ENCODE results near the gene CDK5RAP1.
"Not testable (repeated sequence)": the region's sequence is repeated elsewhere in the genome, so short reads cannot be mapped to it uniquely, and the experiment has no call there.

Gene CDK5RAP1

GRCh38 chr20:33401184-33401920, at the start of gene CDK5RAP1:
Gene CDK5RAP1, minus strand, starts transcription at chr20:33401519. Its CDS starts 4,455 bp downstream, at chr20:33397064.
- DNase-seq (ENCODE audit: low spot score) = peak; percentile 86

GRCh38 chr20:33450867-33451266, 49.5 kb upstream of the CDK5RAP1 start:
- DNase-seq (ENCODE audit: low spot score) = no peak

GRCh38 chr20:33445881-33446625, 44.7 kb upstream of the CDK5RAP1 start:
- DNase-seq (ENCODE audit: low spot score) = no peak

GRCh38 chr20:33444797-33445560, 43.7 kb upstream of the CDK5RAP1 start:
- no peak for DNase-seq (ENCODE audit: low spot score)

- DNase-seq (ENCODE audit: low spot score) = peak; percentile 90
These were observed 42.4 kb upstream of the CDK5RAP1 start, which contains the start of gene SNTA1 for GRCh38 chr20:33443512-33444239. Gene SNTA1, minus strand, starts transcription at chr20:33443763. Its CDS starts 143 bp downstream, at chr20:33443620.

GRCh38 chr20:33443006-33443511, 41.7 kb upstream of the CDK5RAP1 start:
- DNase-seq (ENCODE audit: low spot score) = no peak

- no peak for DNase-seq (ENCODE audit: low spot score)
These were observed 41.1 kb upstream of the CDK5RAP1 start for GRCh38 chr20:33442136-33443005.

GRCh38 chr20:33441142-33441955, 40.0 kb upstream of the CDK5RAP1 start:
- DNase-seq (ENCODE audit: low spot score) = no peak

- DNase-seq (ENCODE audit: low spot score) = not testable (repeated sequence)
These were observed 39.2 kb upstream of the CDK5RAP1 start for GRCh38 chr20:33440562-33440961.

- no peak for DNase-seq (ENCODE audit: low spot score)
These were observed 37.2 kb upstream of the CDK5RAP1 start for GRCh38 chr20:33438481-33438880.

GRCh38 chr20:33437141-33437911, 36.0 kb upstream of the CDK5RAP1 start:
- DNase-seq (ENCODE audit: low spot score) = no peak

- no peak for DNase-seq (ENCODE audit: low spot score)
These were observed 33.1 kb upstream of the CDK5RAP1 start for GRCh38 chr20:33434434-33434833.

GRCh38 chr20:33433465-33434234, 32.3 kb upstream of the CDK5RAP1 start:
- no peak for DNase-seq (ENCODE audit: low spot score)

- no peak for DNase-seq (ENCODE audit: low spot score)
These were observed 30.6 kb upstream of the CDK5RAP1 start for GRCh38 chr20:33431797-33432381.

GRCh38 chr20:33423875-33424274, 22.6 kb upstream of the CDK5RAP1 start:
- DNase-seq (ENCODE audit: low spot score) = not testable (repeated sequence)

GRCh38 chr20:33423141-33423834, 22.0 kb upstream of the CDK5RAP1 start:
- peak; percentile 66 for DNase-seq (ENCODE audit: low spot score)
